NCI-H1105 (cell line): ENCODE results near the gene EAF2.
"Not testable (repeated sequence)": the region's sequence is repeated elsewhere in the genome, so short reads cannot be mapped to it uniquely, and the experiment has no call there.

Experiments
- DNase-seq: peaks from one replicate; lab custom pipeline; 2025; lab: John Stamatoyannopoulos, UW

EAF2 gene

GRCh38 chr3:121834671-121835464 lies at the start of gene EAF2, which contains the start of gene IQCB1:
TSS of gene EAF2 (plus strand) at chr3:121835209. CDS start at chr3:121835286, 77 bp downstream.
TSS of gene IQCB1 (minus strand) at chr3:121835060. CDS start at chr3:121828960, 6,100 bp downstream.
- peak; percentile 99 for DNase-seq

- DNase-seq = no peak
Measured at GRCh38 chr3:121786485-121786884, 48.5 kb upstream of the EAF2 start.

- DNase-seq = no peak
Measured at GRCh38 chr3:121793078-121793477, 41.9 kb upstream of the EAF2 start.

GRCh38 chr3:121794264-121794983 lies 40.6 kb upstream of the EAF2 start:
- no peak for DNase-seq

GRCh38 chr3:121796970-121797369 lies 38.0 kb upstream of the EAF2 start:
- no peak for DNase-seq

- no peak for DNase-seq
Measured at GRCh38 chr3:121800906-121801305, 34.1 kb upstream of the EAF2 start.

- DNase-seq = no peak
Measured at GRCh38 chr3:121803771-121804320, 31.2 kb upstream of the EAF2 start.

GRCh38 chr3:121809249-121809648 lies 25.8 kb upstream of the EAF2 start:
- DNase-seq = no peak

- DNase-seq = no peak
Measured at GRCh38 chr3:121817753-121818152, 17.3 kb upstream of the EAF2 start.

GRCh38 chr3:121818578-121818977 lies 16.4 kb upstream of the EAF2 start:
- DNase-seq = no peak

GRCh38 chr3:121819236-121819635 lies 15.8 kb upstream of the EAF2 start:
- DNase-seq = no peak

- no peak for DNase-seq
Measured at GRCh38 chr3:121821421-121822199, 13.4 kb upstream of the EAF2 start.

GRCh38 chr3:121822973-121823372 lies 12.0 kb upstream of the EAF2 start:
- DNase-seq = no peak

GRCh38 chr3:121834157-121834670 lies 795 bp upstream of the EAF2 start:
- no peak for DNase-seq

- DNase-seq = no peak
Measured at GRCh38 chr3:121835465-121835801, 424 bp downstream of the EAF2 start.

- DNase-seq = no peak
Measured at GRCh38 chr3:121836064-121836463, 1.1 kb downstream of the EAF2 start.

- no peak for DNase-seq
Measured at GRCh38 chr3:121836481-121836880, 1.5 kb downstream of the EAF2 start.

- no peak for DNase-seq
Measured at GRCh38 chr3:121839962-121840361, 5.0 kb downstream of the EAF2 start.

GRCh38 chr3:121844892-121845291 lies 9.9 kb downstream of the EAF2 start:
- no peak for DNase-seq

- no peak for DNase-seq
Measured at GRCh38 chr3:121852256-121852655, 17.2 kb downstream of the EAF2 start.

GRCh38 chr3:121855555-121855954 lies 20.5 kb downstream of the EAF2 start:
- no peak for DNase-seq

- not testable (repeated sequence) for DNase-seq
Measured at GRCh38 chr3:121857778-121858177, 22.8 kb downstream of the EAF2 start.
